Neural cell (in vitro differentiated cells): Measurements from ENCODE around the gene SIL1. TPM values are rescaled to one million over a fixed set of nuclear protein-coding genes. Genes with fewer than 3 reads are reported as not detected.

ENCODE experiments used
- H2AFZ ChIP-seq: fragments of 200-600, 300-800 bp; sonication (generic), shearing (Covaris generic); 2 replicates; pipeline ENCODE4 v1.6.0; 2014; ENCODE audit warnings: low read depth, mild to moderate bottlenecking, antibody characterized with exemption, low read length, moderate library complexity
- H3F3A ChIP-seq: fragments of 200-600 bp; shearing (Covaris generic); 2 replicates; pipeline ENCODE4 v1.6.1; 2016; ENCODE audit warnings: mild to moderate bottlenecking, moderate library complexity, mixed read lengths, antibody characterized with exemption, low read length; ENCODE audit not compliant: insufficient read depth, poor library complexity, severe bottlenecking
- H3K27ac ChIP-seq: fragments of 200-600, 300-800 bp; sonication (generic), shearing (Covaris generic); 2 replicates; pipeline ENCODE4 v1.5.1; 2014; ENCODE audit warnings: mild to moderate bottlenecking, low read length, moderate library complexity
- H3K27me3 ChIP-seq: fragments of 300-800, 200-600 bp; sonication (generic), shearing (Covaris generic); 2 replicates; pipeline ENCODE4 v1.6.0; 2014; ENCODE audit warnings: mild to moderate bottlenecking, low read depth, low read length, moderate library complexity; ENCODE audit not compliant: insufficient read depth
- H3K36me3 ChIP-seq: fragments of 300-800, 200-600 bp; sonication (generic), shearing (Covaris generic); 2 replicates; pipeline ENCODE4 v1.5.1; 2014; ENCODE audit warnings: mild to moderate bottlenecking, antibody characterized with exemption, low read length, moderate library complexity; ENCODE audit not compliant: insufficient read depth
- H3K4me2 ChIP-seq: fragments of 300-800, 200-600 bp; sonication (generic), shearing (Covaris generic); 2 replicates; pipeline ENCODE4 v1.6.0; 2014; ENCODE audit warnings: mild to moderate bottlenecking, low read length
- H3K4me3 ChIP-seq: fragments of 300-800, 200-600 bp; sonication (generic), shearing (Covaris generic); 2 replicates; pipeline ENCODE4 v1.5.1; 2014; ENCODE audit warnings: mild to moderate bottlenecking, low read length, moderate library complexity
- H3K79me2 ChIP-seq: fragments of 200-600 bp; shearing (Covaris generic); replicated peaks from 2 replicates; pipeline ENCODE4 v1.6.0; 2014; ENCODE audit warnings: mild to moderate bottlenecking, low read length, moderate library complexity; ENCODE audit not compliant: insufficient read depth
- H3K9ac ChIP-seq: fragments of 300-800, 200-600 bp; sonication (generic), shearing (Covaris generic); 2 replicates; pipeline ENCODE4 v1.6.1; 2016; ENCODE audit warnings: mild to moderate bottlenecking, low read length, mixed read lengths
- H3K9me2 ChIP-seq: fragments of 200-600 bp; shearing (Covaris generic); 2 replicates; pipeline ENCODE4 v1.6.1; 2016; ENCODE audit warnings: mild to moderate bottlenecking, low read length, mixed read lengths; ENCODE audit not compliant: insufficient read depth
- H3K9me3 ChIP-seq: fragments of 200-600, 300-800 bp; sonication (generic), shearing (Covaris generic); 2 replicates; pipeline ENCODE4 v1.6.1; 2016; ENCODE audit warnings: mild to moderate bottlenecking, mixed run types, low read length, moderate library complexity, mixed read lengths
- H4K20me1 ChIP-seq: fragments of 200-600 bp; shearing (Covaris generic); 2 replicates; pipeline ENCODE4 v1.6.1; 2016; ENCODE audit warnings: mild to moderate bottlenecking, mixed run types; ENCODE audit not compliant: insufficient read depth
- CTCF ChIP-seq: fragments of 450-650 bp; IDR thresholded peaks from 2 replicates; pipeline ENCODE4 v1.5.1; 2014; ENCODE audit warnings: antibody characterized with exemption, mild to moderate bottlenecking, moderate library complexity; ENCODE audit not compliant: poor library complexity, severe bottlenecking
- EP300 ChIP-seq: fragments of 450-650 bp; conservative IDR thresholded peaks from 2 replicates; pipeline ENCODE4 v1.6.1; 2014; ENCODE audit warnings: antibody characterized with exemption, mild to moderate bottlenecking, moderate library complexity; ENCODE audit not compliant: poor library complexity, severe bottlenecking
- EZH2 ChIP-seq: fragments of 200-600, 300-800 bp; shearing (Covaris generic), sonication (generic); IDR thresholded peaks from 2 replicates; pipeline ENCODE4 v1.6.1; 2014; ENCODE audit warnings: antibody characterized with exemption, low read length, borderline replicate concordance, mild to moderate bottlenecking; ENCODE audit not compliant: insufficient read depth, poor library complexity, severe bottlenecking
- MXI1 ChIP-seq: fragments of 450-650 bp; conservative IDR thresholded peaks from 2 replicates; pipeline ENCODE4 v1.6.1; 2014; ENCODE audit warnings: antibody characterized with exemption, mild to moderate bottlenecking; ENCODE audit not compliant: poor library complexity, severe bottlenecking
- POLR2AphosphoS5 ChIP-seq: IDR thresholded peaks from 2 replicates; pipeline ENCODE4 v1.6.1; 2012
- RAD21 ChIP-seq: fragments of 450-650 bp; conservative IDR thresholded peaks from 2 replicates; pipeline ENCODE4 v1.6.1; 2014; ENCODE audit warnings: antibody characterized with exemption, mild to moderate bottlenecking, moderate library complexity
- REST ChIP-seq: IDR thresholded peaks from 2 replicates; pipeline ENCODE4 v1.6.1; 2012; ENCODE audit warnings: borderline replicate concordance
- SMC3 ChIP-seq: fragments of 450-650 bp; conservative IDR thresholded peaks from 2 replicates; pipeline ENCODE4 v1.6.1; 2014; ENCODE audit warnings: antibody characterized with exemption, mild to moderate bottlenecking, moderate library complexity; ENCODE audit not compliant: poor library complexity
- TAF1 ChIP-seq: IDR thresholded peaks from 2 replicates; pipeline ENCODE4 v1.6.1; 2012; ENCODE audit warnings: low read depth
- polyA plus RNA-seq: library from polyadenylated mRNA; depleted of rRNA; stranded (reverse); fragments of >200 nt; gene quantifications from 2 replicates; pipeline ENCODE4 v1.2.3, GENCODE V29; 2014

Gene SIL1
- polyA plus RNA-seq, 1 donor from 2014 or later: 4.7 TPM

GRCh38 chr5:138929571-138929955, 268.6 kb downstream of the SIL1 start:
- no peak overlapping the region for H2AFZ ChIP-seq
- H3K9ac ChIP-seq: no peak overlapping the region
- H3F3A ChIP-seq: no peaks in the 10 kb centered on the region
- H3K4me2 ChIP-seq: no peak overlapping the region
- H4K20me1 ChIP-seq: no peaks in the 10 kb centered on the region
- H3K27ac ChIP-seq: no peak overlapping the region
- H3K27me3 ChIP-seq: no peaks in the 10 kb centered on the region
- H3K4me3 ChIP-seq: no peak overlapping the region
- H3K9me2 ChIP-seq: no peaks in the 10 kb centered on the region
- no peaks in the 10 kb centered on the region for H3K36me3 ChIP-seq
- no peaks in the 10 kb centered on the region for H3K9me3 ChIP-seq
- H3K79me2 ChIP-seq: no peaks in the 10 kb centered on the region
- TF ChIP-seq TAF1: no peak
- no peak for TF ChIP-seq SMC3
- no peak for TF ChIP-seq MXI1
- TF ChIP-seq RAD21: no peak
- no peak for TF ChIP-seq REST
- no peak for TF ChIP-seq CTCF
- TF ChIP-seq POLR2AphosphoS5: no peak
- no peak for TF ChIP-seq EZH2
- no peak for TF ChIP-seq EP300

GRCh38 chr5:138927979-138928378, 270.2 kb downstream of the SIL1 start:
- H4K20me1 ChIP-seq: no peaks in the 10 kb centered on the region
- H3K79me2 ChIP-seq: no peaks in the 10 kb centered on the region
- no peaks in the 10 kb centered on the region for H3K36me3 ChIP-seq
- no peak overlapping the region for H3K27ac ChIP-seq
- H3K27me3 ChIP-seq: no peaks in the 10 kb centered on the region
- no peaks in the 10 kb centered on the region for H3F3A ChIP-seq
- TF ChIP-seq MXI1 (no peak), EP300 (no peak), POLR2AphosphoS5 (no peak), TAF1 (no peak), SMC3 (no peak), REST (no peak), RAD21 (no peak), CTCF (no peak), EZH2 (no peak)
- H3K9me3 ChIP-seq: no peaks in the 10 kb centered on the region
- no peak overlapping the region for H3K4me2 ChIP-seq
- no peak overlapping the region for H2AFZ ChIP-seq
- no peak overlapping the region for H3K4me3 ChIP-seq
- no peaks in the 10 kb centered on the region for H3K9me2 ChIP-seq
- H3K9ac ChIP-seq: no peak overlapping the region
